Measurements from ENCODE around the gene GEMIN8. TPM values are rescaled to one million over a fixed set of nuclear protein-coding genes. Genes with fewer than 3 reads are reported as not detected.

GEMIN8 gene, protein sequence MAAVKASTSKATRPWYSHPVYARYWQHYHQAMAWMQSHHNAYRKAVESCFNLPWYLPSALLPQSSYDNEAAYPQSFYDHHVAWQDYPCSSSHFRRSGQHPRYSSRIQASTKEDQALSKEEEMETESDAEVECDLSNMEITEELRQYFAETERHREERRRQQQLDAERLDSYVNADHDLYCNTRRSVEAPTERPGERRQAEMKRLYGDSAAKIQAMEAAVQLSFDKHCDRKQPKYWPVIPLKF
- total RNA-seq (2021; fragmentation: NEBNext Ultra II Directional; extraction: Animal tissue kit (Norgen Biotek cat#: 25700)) (18.2 and 19.9 TPM in 2 replicates), polyA plus RNA-seq (2011; rRNA removed) (28.9 and 31.4 TPM in 2 replicates), polyA minus RNA-seq (2011; rRNA and poly(A)+ RNA removed) (44.5 and 44.7 TPM in 2 replicates)
- polyA plus RNA-seq (2011; cell fraction: cytosol; rRNA removed), result 39.5 TPM
- 32.5 TPM for polyA plus RNA-seq (2011; cell fraction: nucleus; rRNA removed)
- polyA plus RNA-seq (2012, experiment 1 of 2), result 20.8 to 24.7 TPM (median 24.0 TPM) in 4 replicates
- polyA plus RNA-seq (2012, experiment 2 of 2), result 19.9 TPM
- 14.2 TPM for polyA plus RNA-seq (2013, experiment 1 of 2)
- polyA plus RNA-seq (2013, experiment 2 of 2), result 13.2 TPM
- 13.7 TPM for polyA minus RNA-seq (2011; cell fraction: cytosol; rRNA and poly(A)+ RNA removed)
- polyA minus RNA-seq (2011; cell fraction: nucleus; rRNA and poly(A)+ RNA removed), result 22.4 TPM
- long read RNA-seq, experiment 1, partial matches to known transcripts, result 9 of 14 reads
- long read RNA-seq, experiment 1, other reads (novel, unspliced or antisense), result 4 of 14 reads
- long read RNA-seq, experiment 2, transcript GEMIN8-203 (4 exons, 1,119 nt), result major isoform, 13 of 45 reads
- long read RNA-seq, experiment 2, partial matches to known transcripts, result 7 of 45 reads
- long read RNA-seq, experiment 2, other reads (novel, unspliced or antisense), result 25 of 45 reads

DNA sequence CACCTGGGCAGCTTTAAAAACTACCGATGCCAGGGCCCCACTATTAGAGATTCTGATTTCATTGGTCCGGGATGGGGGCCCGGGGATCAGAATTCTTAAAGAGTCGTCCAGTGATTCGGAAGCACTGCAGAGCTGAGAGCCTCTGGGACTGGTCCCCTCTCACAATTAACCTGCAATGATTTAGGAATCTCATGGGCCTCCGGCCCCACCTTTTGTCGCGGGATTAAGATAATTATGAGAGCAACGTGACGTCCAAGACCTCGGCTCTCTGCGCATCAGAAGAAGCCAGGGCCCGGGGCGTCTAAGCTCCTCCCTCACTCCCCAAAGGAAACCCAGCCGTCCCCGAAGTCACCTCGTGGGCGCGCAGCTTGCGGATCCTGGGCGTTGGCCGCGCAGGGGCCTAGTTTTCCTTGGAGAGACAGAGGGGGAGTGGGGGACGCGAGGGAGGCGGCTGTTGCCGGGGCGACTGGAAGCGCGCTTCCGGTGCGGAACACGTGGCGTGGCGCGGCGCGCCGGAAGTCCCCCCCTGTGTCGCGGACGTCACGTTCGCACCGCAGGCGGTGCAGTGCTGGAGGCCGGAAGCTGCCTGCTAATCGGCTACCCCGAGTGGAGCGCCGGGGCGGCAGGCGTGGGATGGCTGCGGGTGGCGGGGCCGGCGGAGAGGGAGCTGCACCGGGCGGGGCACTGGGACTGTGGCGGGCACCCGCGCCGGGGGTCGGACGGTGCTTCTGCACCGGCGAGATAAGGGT, at the start of gene GEMIN8:
TSS of gene GEMIN8 (minus strand) at position 468 of the 749 bp plus-strand sequence. CDS start 8,414 bp downstream, outside the sequence.
- Histone ChIP-seq H3K4me2 (ENCODE audit: insufficient read depth in 1 of 2, low read depth in 2 of 2, low read length in 2 of 2) (peak within 1 kb of the TSS; percentile 68 to 80), H2AK5ac (ENCODE audit: low read depth, low read length) (no peak within 1 kb of the TSS), H3K4me3 (ENCODE audit: extremely low read depth in 1 of 4, insufficient read depth in 2 of 4, low read depth in 3 of 4, low read length in 4 of 4) (peak within 1 kb of the TSS; percentile 57 to 70 (median 66)), H2BK15ac (ENCODE audit: low read length) (no peak within 1 kb of the TSS), H3K23ac (ENCODE audit: insufficient read length) (no peak within 1 kb of the TSS), H3K27ac (ENCODE audit: low read depth, low read length) (peak within 1 kb of the TSS; percentile 83), H4K8ac (ENCODE audit: extremely low read depth, insufficient read depth, low read length) (no peak within 1 kb of the TSS; the same call in 1 of the 2 replicates), H3K4me1 (replicated peaks in 1 of 4; ENCODE audit: control insufficient read depth in 3 of 4, insufficient read depth in 4 of 4, low read length in 3 of 4) (peaks cover 0 to 8% (median 6%) of the 10 kb centered on the region in 4 experiments; a peak in 4 of 7 replicates), H2BK12ac (ENCODE audit: low read depth, low read length) (no peak within 1 kb of the TSS), H4K5ac (ENCODE audit: insufficient read length, low read depth, low read length) (no peak within 1 kb of the TSS), H4K20me1 (replicated peaks in 1 of 2; ENCODE audit: control insufficient read depth in 1 of 2, insufficient read depth in 2 of 2, low read length in 2 of 2) (no peaks in the 10 kb centered on the region), H3K4ac (replicated peaks; ENCODE audit: insufficient read length, low read depth, low read length) (no peak within 1 kb of the TSS), H3K9me3 (ENCODE audit: insufficient read depth in 2 of 2, low read depth in 1 of 2, low read length in 1 of 2) (no peaks in the 10 kb centered on the region), H3K23me2 (ENCODE audit: low read depth, low read length) (no peaks in the 10 kb centered on the region; the same call in 1 of the 2 replicates), H2BK20ac (ENCODE audit: low read length) (no peak within 1 kb of the TSS), H3K9ac (replicated peaks in 1 of 4; ENCODE audit: extremely low read depth in 1 of 4, low read depth in 3 of 4, low read length in 3 of 4) (peak within 1 kb of the TSS; percentile 36 to 69 (median 62)), H3K79me1 (ENCODE audit: low read depth, low read length) (no peaks in the 10 kb centered on the region), H3K27me3 (replicated peaks in 1 of 4; ENCODE audit: control insufficient read depth in 3 of 4, extremely low read depth in 1 of 4, insufficient read depth in 3 of 4, low read length in 3 of 4) (no peaks in the 10 kb centered on the region), H3K14ac (ENCODE audit: insufficient read length) (no peak within 1 kb of the TSS), H3K56ac (replicated peaks; ENCODE audit: insufficient read length, low read depth, low read length) (peak within 1 kb of the TSS; percentile 39), H2BK5ac (ENCODE audit: low read depth, low read length) (no peak within 1 kb of the TSS), H4K91ac (replicated peaks; ENCODE audit: insufficient read length, low read length) (peak within 1 kb of the TSS; percentile 64), H3K36me3 (ENCODE audit: control insufficient read depth in 2 of 4, insufficient read depth in 4 of 4, low read length in 3 of 4) (peaks cover 0 to 3% (median 0%) of the 10 kb centered on the region in 4 experiments; a peak in 1 of 8 replicates), H3K18ac (ENCODE audit: extremely low read depth, low read length) (no peak within 1 kb of the TSS; the same call in 1 of the 2 replicates), H3K79me2 (ENCODE audit: control insufficient read depth in 1 of 2, insufficient read depth in 2 of 2, low read length in 2 of 2) (peaks cover 0 to 16% of the 10 kb centered on the region in 2 experiments; a peak in 2 of 4 replicates), H2AFZ (ENCODE audit: low read length) (no peak within 1 kb of the TSS), H2BK120ac (replicated peaks; ENCODE audit: low read depth, low read length) (no peak within 1 kb of the TSS)
- FAIRE-seq (peak; percentile 80), DNase-seq (ENCODE audit: low read depth in 1 of 2, low spot score in 2 of 2) (peak; percentile 51 to 85)
- POLR2A ChIA-PET (ENCODE audit: partially characterized antibody), result interaction anchor here (1.0 to 2.9 kb wide), 10 partner anchors 10 to 844 kb away, joined by 3 to 18 read pairs (median 5); partner anchors contain the start of genes FANCB, MOSPD2, OFD1 and TRAPPC2
- 1% methylated on average over 38 of the region's 67 CpGs; no CpG with 5 or more reads in 1 of the 2 experiments for WGBS, 2 experiments (ENCODE audit: extremely low coverage in 1 of 2, insufficient coverage in 1 of 2, insufficient read length in 1 of 2, insufficient replicate concordance in 2 of 2, low coverage in 1 of 2, low lambda C conversion rate in 2 of 2, missing lambda C conversion rate in 1 of 2)
- CTCF ChIA-PET (ENCODE audit: partially characterized antibody), result interaction anchor here (1.0 to 1.6 kb wide), 5 partner anchors 105 to 229 kb away, joined by 3 to 5 read pairs (median 4); no protein-coding TSS in a partner anchor
- TF ChIP-seq TBP (IDR thresholded peaks at IDR 0.05; ENCODE audit: low read depth, low read length) (no peak; the same call in none of the 2 replicates), ASH2L (IDR thresholded peaks at IDR 0.05; ENCODE audit: low read length) (peak; percentile 64)

Measured in H1 (cell line).